HepG2 (cell line): ENCODE results near the gene IFI27L2. TPM values are rescaled to one million over a fixed set of nuclear protein-coding genes. Genes with fewer than 3 reads are reported as not detected.

Experiments
- ATAC-seq: fragments of 200-7000 bp; cut with Tn5 transposase; 3 replicates; pipeline ENCODE4 v1.9.1; 2020; ENCODE audit warnings: mild to moderate bottlenecking, moderate library complexity
- BruUV-seq: library from RNA; stranded (reverse); fragments of 400-500 nt; replicated peaks from 2 replicates; lab custom pipeline; 2021; lab: Mats Ljungman, UMichigan
- CTCF ChIA-PET: fragments of 300-600 bp; formaldehyde crosslinking; extraction: SDS; loops from one replicate; lab custom pipeline; 2021; ENCODE audit warnings: low total read pairs, inconsistent platforms, low intra/inter-chr PET ratio; lab: Yijun Ruan, JAX
- POLR2A ChIA-PET: fragments of 350-600 bp; sonication (Branson Sonifier 250); formaldehyde crosslinking; loops from one replicate; lab custom pipeline; 2020; ENCODE audit warnings: antibody characterized with exemption, inconsistent platforms; lab: Yijun Ruan, JAX
- DNase-seq: peaks from one replicate; pipeline ENCODE4 v3.0.0-alpha.2; 2015; ENCODE audit warnings: low spot score
- FAIRE-seq: peaks from 3 replicates; lab custom pipeline; 2011; peaks lifted over from hg19 to GRCh38; lab: Jason Lieb, UNC
- H2AFZ ChIP-seq: one replicate; pipeline ENCODE4 v1.6.1; 2011; ENCODE audit warnings: low read length, inconsistent platforms
- H3K27ac ChIP-seq: fragments of 300-600 bp; 3 replicates; pipeline ENCODE4 v1.8.0; 2011; ENCODE audit warnings: mixed run types, mild to moderate bottlenecking, mixed read lengths, low read length, inconsistent platforms; ENCODE audit not compliant: insufficient read depth; ENCODE audit errors: extremely low read length
- H3K27me3 ChIP-seq, 2 experiments: fragments of 200-600 bp in 1 of 2; 2 replicates in 1 of 2; 3 replicates in 1 of 2; pipeline versions ENCODE4 v1.6.0 to v1.8.0; 2011; ENCODE audit warnings: low read length in 2 of 2, mild to moderate bottlenecking in 2 of 2, moderate library complexity in 2 of 2, inconsistent platforms in 1 of 2; ENCODE audit not compliant: insufficient read depth in 2 of 2, control insufficient read depth in 1 of 2
- H3K36me3 ChIP-seq, 2 experiments: fragments of 200-600 bp in 1 of 2; replicated peaks in 1 of 2; 2 replicates in 1 of 2; 3 replicates in 1 of 2; pipeline versions ENCODE4 v1.5.1 to v1.8.0; 2011; ENCODE audit warnings: low read length in 2 of 2, inconsistent platforms in 1 of 2; ENCODE audit not compliant: insufficient read depth in 2 of 2, control insufficient read depth in 1 of 2
- H3K4me1 ChIP-seq: 2 replicates; pipeline ENCODE4 v1.5.1; 2012; ENCODE audit warnings: low read length, inconsistent platforms; ENCODE audit not compliant: insufficient read depth
- H3K4me2 ChIP-seq: 2 replicates; pipeline ENCODE4 v1.6.0; 2011; ENCODE audit warnings: low read depth, low read length, inconsistent platforms
- H3K4me3 ChIP-seq, 3 experiments: fragments of 200-600 bp in 1 of 3; sonication (generic), shearing (Covaris generic) in 1 of 3; replicated peaks in 1 of 3; 2 replicates each; pipeline ENCODE4 v1.5.1; 2011 to 2016; ENCODE audit warnings: low read length in 3 of 3, inconsistent platforms in 2 of 3, low read depth in 2 of 3, mild to moderate bottlenecking in 2 of 3, control low read depth in 1 of 3, mixed read lengths in 1 of 3; ENCODE audit not compliant: insufficient read depth in 1 of 3
- H3K79me2 ChIP-seq: one replicate; pipeline ENCODE4 v1.6.1; 2011; ENCODE audit warnings: low read length, inconsistent platforms; ENCODE audit not compliant: insufficient read depth
- H3K9ac ChIP-seq: 2 replicates; pipeline ENCODE4 v1.6.0; 2011; ENCODE audit warnings: mild to moderate bottlenecking, low read depth, low read length, inconsistent platforms; ENCODE audit not compliant: insufficient read depth
- H3K9me3 ChIP-seq: 2 replicates; pipeline ENCODE4 v1.5.1; 2012; ENCODE audit warnings: mild to moderate bottlenecking, low read length
- H4K20me1 ChIP-seq: 2 replicates; pipeline ENCODE4 v1.6.0; 2011; ENCODE audit warnings: inconsistent platforms, mild to moderate bottlenecking, low read length, moderate library complexity; ENCODE audit not compliant: insufficient read depth
- CENPT ChIP-seq: sonication (generic); formaldehyde crosslinking; IDR thresholded peaks from 2 replicates; pipeline ENCODE4 v1.8.0; 2022; ENCODE audit warnings: low read depth, mild to moderate bottlenecking, moderate library complexity, missing genetic modification reagents
- ETV5 ChIP-seq: IDR thresholded peaks from 2 replicates; pipeline ENCODE4 v1.6.1; 2018; ENCODE audit warnings: missing biosample characterization, missing genetic modification reagents, inconsistent platforms, borderline replicate concordance
- GTF2F1 ChIP-seq: fragments of 150-350 bp; IDR thresholded peaks from 2 replicates; pipeline ENCODE4 v1.6.1; 2014; ENCODE audit warnings: low read length
- HOXA3 ChIP-seq: sonication (generic); formaldehyde crosslinking; IDR thresholded peaks from 2 replicates; pipeline ENCODE4 v1.5.0; 2020; ENCODE audit warnings: missing genetic modification reagents
- MAF1 ChIP-seq: sonication (generic); formaldehyde crosslinking; IDR thresholded peaks from 2 replicates; pipeline ENCODE4 v1.5.0; 2020; ENCODE audit warnings: missing genetic modification reagents, borderline replicate concordance
- NRL ChIP-seq: sonication (generic); formaldehyde crosslinking; IDR thresholded peaks from 2 replicates; pipeline ENCODE4 v1.5.0; 2020; ENCODE audit warnings: missing genetic modification reagents, mild to moderate bottlenecking, moderate library complexity, borderline replicate concordance
- RXRB ChIP-seq: IDR thresholded peaks from 2 replicates; pipeline ENCODE4 v1.6.1; 2016; ENCODE audit warnings: borderline replicate concordance, missing genetic modification reagents, missing compliant biosample characterization
- SRSF9 ChIP-seq: fragments of 200-400 bp; formaldehyde crosslinking; IDR thresholded peaks from 2 replicates; pipeline ENCODE4 v1.6.1; 2018; ENCODE audit warnings: borderline replicate concordance, mild to moderate bottlenecking, low read depth, low read length; ENCODE audit not compliant: insufficient read depth, poor library complexity, severe bottlenecking
- YY1 ChIP-seq: IDR thresholded peaks from 2 replicates; pipeline ENCODE4 v1.6.1; 2011; ENCODE audit warnings: low read length, low read depth, moderate library complexity, mild to moderate bottlenecking; ENCODE audit not compliant: insufficient read depth, insufficient replicate concordance
- ZNF296 ChIP-seq: sonication (generic); formaldehyde crosslinking; conservative IDR thresholded peaks from 2 replicates; pipeline ENCODE4 v1.5.0; 2020; ENCODE audit warnings: mild to moderate bottlenecking, missing genetic modification reagents
- ZNF383 ChIP-seq: sonication (generic); formaldehyde crosslinking; IDR thresholded peaks from 2 replicates; pipeline ENCODE4 v1.4.0; 2020; ENCODE audit warnings: missing genetic modification reagents, mild to moderate bottlenecking, borderline replicate concordance
- ZNF556 ChIP-seq: sonication (generic); formaldehyde crosslinking; IDR thresholded peaks from 2 replicates; pipeline ENCODE4 v1.4.0; 2020; ENCODE audit warnings: mild to moderate bottlenecking, missing genetic modification reagents, borderline replicate concordance
- ZNF564 ChIP-seq: sonication (generic); formaldehyde crosslinking; IDR thresholded peaks from 2 replicates; pipeline ENCODE4 v1.8.1; 2023; ENCODE audit warnings: mild to moderate bottlenecking, missing genetic modification reagents
- ZNF772 ChIP-seq: sonication (generic); formaldehyde crosslinking; IDR thresholded peaks from 2 replicates; pipeline ENCODE4 v1.5.0; 2020; ENCODE audit warnings: mild to moderate bottlenecking, missing genetic modification reagents
- WGBS: methylation state at CpG from one replicate; pipeline ENCODE4 v1.1.6; 2017; ENCODE audit warnings: low lambda C conversion rate; 5-methylcytosine and 5-hydroxymethylcytosine counted together
- in situ Hi-C: cut with HindIII; loops from 2 replicates; pipeline ENCODE4 v1.10.0; 2017; ENCODE audit warnings: low pct_unique_long_range_greater_than_20kb; ENCODE audit not compliant: extremely low pct_ligation_motif_present
- intact Hi-C: fragments of 100-400 bp; cut with micrococcal nuclease; formaldehyde crosslinking; loops from one replicate; pipeline ENCODE4 v1.10.0; 2022; ENCODE audit not compliant: unreplicated experiment
- polyA plus RNA-seq, 8 experiments: library from polyadenylated mRNA; depleted of rRNA in 3 of 8; stranded (reverse) in 7 of 8; unstranded in 1 of 8; fragments of >200 nt; fragmentation: Illumina TruSeq in 4 of 8; extraction: Trizol in 4 of 8; gene quantifications; 2 replicates each; pipeline versions ENCODE4 v1.2.1 to v1.2.3, GENCODE V29; 2011 to 2016; ENCODE audit warnings: low read depth in 4 of 8, missing spikeins in 1 of 8, mixed read lengths in 1 of 8; ENCODE audit not compliant: insufficient read depth in 1 of 8
- total RNA-seq, 5 experiments: library from RNA; depleted of rRNA; stranded (reverse); fragments of >200 nt; fragmentation: Illumina TruSeq; extraction: Trizol; gene quantifications; 2 replicates each; pipeline ENCODE4 v1.2.3, GENCODE V29; 2016; ENCODE audit warnings: low read depth in 1 of 5
- TF ChIP-seq, protein P1 (sequence below), 2 experiments: sonication (generic) in 1 of 2; formaldehyde crosslinking in 1 of 2; IDR thresholded peaks; 2 replicates each; pipeline versions ENCODE4 v1.4.0 to v1.6.1; 2016 to 2020; ENCODE audit warnings: borderline replicate concordance in 1 of 2, low read depth in 1 of 2, mild to moderate bottlenecking in 1 of 2, missing genetic modification reagents in 1 of 2
- TF ChIP-seq, protein P2 (sequence below): sonication (generic); formaldehyde crosslinking; conservative IDR thresholded peaks from 2 replicates; pipeline ENCODE4 v1.4.0; 2020; ENCODE audit warnings: mild to moderate bottlenecking, missing genetic modification reagents, moderate library complexity

IFI27L2 gene
- total and polyA plus RNA-seq, 2 of the 13 experiments (the other 11 are each of a cell fraction or from before 2014, with no cell fraction given), result 4.3 to 4.8 TPM

DNA sequence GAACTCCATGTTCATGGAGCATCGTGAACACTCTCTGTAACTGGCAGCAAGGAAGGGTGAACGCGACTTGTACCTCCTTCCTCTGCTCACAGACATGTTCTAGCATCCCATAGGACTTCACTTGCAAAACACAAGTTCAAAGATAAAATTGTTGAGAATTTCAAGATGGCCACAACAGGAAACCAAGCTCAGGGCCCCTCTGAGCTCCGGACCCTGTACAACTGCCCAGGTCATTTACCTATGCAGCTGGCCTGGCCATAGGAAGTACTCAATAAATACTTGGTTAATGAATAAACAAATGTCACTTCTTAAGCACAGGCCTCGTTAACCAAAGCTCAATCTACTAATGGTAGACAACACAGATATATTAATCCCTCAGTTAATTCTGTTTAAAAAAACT is 33.1 kb upstream of the IFI27L2 start:
- H4K20me1 ChIP-seq, result no peaks in the 10 kb centered on the region
- CTCF ChIA-PET, result no interaction called here
- TF ChIP-seq, protein P1, sequence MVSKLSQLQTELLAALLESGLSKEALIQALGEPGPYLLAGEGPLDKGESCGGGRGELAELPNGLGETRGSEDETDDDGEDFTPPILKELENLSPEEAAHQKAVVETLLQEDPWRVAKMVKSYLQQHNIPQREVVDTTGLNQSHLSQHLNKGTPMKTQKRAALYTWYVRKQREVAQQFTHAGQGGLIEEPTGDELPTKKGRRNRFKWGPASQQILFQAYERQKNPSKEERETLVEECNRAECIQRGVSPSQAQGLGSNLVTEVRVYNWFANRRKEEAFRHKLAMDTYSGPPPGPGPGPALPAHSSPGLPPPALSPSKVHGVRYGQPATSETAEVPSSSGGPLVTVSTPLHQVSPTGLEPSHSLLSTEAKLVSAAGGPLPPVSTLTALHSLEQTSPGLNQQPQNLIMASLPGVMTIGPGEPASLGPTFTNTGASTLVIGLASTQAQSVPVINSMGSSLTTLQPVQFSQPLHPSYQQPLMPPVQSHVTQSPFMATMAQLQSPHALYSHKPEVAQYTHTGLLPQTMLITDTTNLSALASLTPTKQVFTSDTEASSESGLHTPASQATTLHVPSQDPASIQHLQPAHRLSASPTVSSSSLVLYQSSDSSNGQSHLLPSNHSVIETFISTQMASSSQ (IDR thresholded peaks at IDR 0.05; ENCODE audit: low read depth), result peak; percentile 65
- TF ChIP-seq, protein P1 (CRISPR knock-in tag; IDR thresholded peaks at IDR 0.05; ENCODE audit: borderline replicate concordance), result no peak
- TF ChIP-seq RXRB (CRISPR knock-in tag) (peak; percentile 43; the same call in 1 of the 2 replicates), ZNF564 (CRISPR knock-in tag) (no peak), ZNF296 (no peak), GTF2F1 (no peak), ZNF383 (no peak), HOXA3 (CRISPR knock-in tag) (peak; percentile 27; the same call in 1 of the 2 replicates), MAF1 (CRISPR knock-in tag) (no peak), ETV5 (CRISPR knock-in tag) (peak; percentile 38; the same call in 1 of the 2 replicates), ZNF556 (CRISPR knock-in tag) (no peak), SRSF9 (no peak), YY1 (peak; percentile 59), ZNF772 (CRISPR knock-in tag) (no peak), NRL (CRISPR knock-in tag) (no peak), CENPT (CRISPR knock-in tag) (no peak)
- TF ChIP-seq, protein P2, sequence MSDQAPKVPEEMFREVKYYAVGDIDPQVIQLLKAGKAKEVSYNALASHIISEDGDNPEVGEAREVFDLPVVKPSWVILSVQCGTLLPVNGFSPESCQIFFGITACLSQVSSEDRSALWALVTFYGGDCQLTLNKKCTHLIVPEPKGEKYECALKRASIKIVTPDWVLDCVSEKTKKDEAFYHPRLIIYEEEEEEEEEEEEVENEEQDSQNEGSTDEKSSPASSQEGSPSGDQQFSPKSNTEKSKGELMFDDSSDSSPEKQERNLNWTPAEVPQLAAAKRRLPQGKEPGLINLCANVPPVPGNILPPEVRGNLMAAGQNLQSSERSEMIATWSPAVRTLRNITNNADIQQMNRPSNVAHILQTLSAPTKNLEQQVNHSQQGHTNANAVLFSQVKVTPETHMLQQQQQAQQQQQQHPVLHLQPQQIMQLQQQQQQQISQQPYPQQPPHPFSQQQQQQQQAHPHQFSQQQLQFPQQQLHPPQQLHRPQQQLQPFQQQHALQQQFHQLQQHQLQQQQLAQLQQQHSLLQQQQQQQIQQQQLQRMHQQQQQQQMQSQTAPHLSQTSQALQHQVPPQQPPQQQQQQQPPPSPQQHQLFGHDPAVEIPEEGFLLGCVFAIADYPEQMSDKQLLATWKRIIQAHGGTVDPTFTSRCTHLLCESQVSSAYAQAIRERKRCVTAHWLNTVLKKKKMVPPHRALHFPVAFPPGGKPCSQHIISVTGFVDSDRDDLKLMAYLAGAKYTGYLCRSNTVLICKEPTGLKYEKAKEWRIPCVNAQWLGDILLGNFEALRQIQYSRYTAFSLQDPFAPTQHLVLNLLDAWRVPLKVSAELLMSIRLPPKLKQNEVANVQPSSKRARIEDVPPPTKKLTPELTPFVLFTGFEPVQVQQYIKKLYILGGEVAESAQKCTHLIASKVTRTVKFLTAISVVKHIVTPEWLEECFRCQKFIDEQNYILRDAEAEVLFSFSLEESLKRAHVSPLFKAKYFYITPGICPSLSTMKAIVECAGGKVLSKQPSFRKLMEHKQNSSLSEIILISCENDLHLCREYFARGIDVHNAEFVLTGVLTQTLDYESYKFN (CRISPR knock-in tag), result peak; percentile 67

More for the DNA sequence above, 33.1 kb upstream of the IFI27L2 start:
- in situ Hi-C loops (no loop called here), intact Hi-C loops (no loop called here)
- POLR2A ChIA-PET, result interaction anchor here (1.2 to 1.3 kb wide), 2 partner anchors 18 to 152 kb away, joined by 3 to 4 read pairs; no protein-coding TSS in a partner anchor
- FAIRE-seq (peak; percentile 36), DNase-seq (no peak), ATAC-seq (peak; percentile 77)
- Histone ChIP-seq H3K36me3 (no peaks in the 10 kb centered on the region), H2AFZ (peak overlapping the region; percentile 68), H3K4me3 (peak overlapping the region; percentile 4 to 24 (median 22); a peak in 3 of 6 replicates), H3K79me2 (no peaks in the 10 kb centered on the region), H3K27me3 (peaks cover 1 to 23% of the 10 kb centered on the region in 2 experiments; a peak in 3 of 5 replicates), H3K9ac (no peak overlapping the region), H3K4me1 (peaks cover 52% of the 10 kb centered on the region), H3K9me3 (no peaks in the 10 kb centered on the region), H3K27ac (peak overlapping the region; percentile 41), H3K4me2 (peak overlapping the region; percentile 69)
- no TSS peak for BruUV-seq
- 14% methylated on average over 5 of the region's 5 CpGs for WGBS
